Right ventricle myocardium superior (tissue), 1 donor: Measurements from ENCODE around the gene TMBIM1. TPM values are rescaled to one million over a fixed set of nuclear protein-coding genes. Genes with fewer than 3 reads are reported as not detected.

Experiments
- ATAC-seq: fragments of 200-7000 bp; cut with Tn5 transposase; one replicate; pipeline ENCODE4 v1.9.1; 2020; ENCODE audit warnings: mild to moderate bottlenecking; ENCODE audit not compliant: poor library complexity
- DNase-seq: peaks from one replicate; pipeline ENCODE4 v3.0.0-alpha.2; 2020
- intact Hi-C: fragments of 100-400 bp; cut with DNase I; formaldehyde crosslinking; loops from one replicate; pipeline ENCODE4 v1.11.2; 2022
- total RNA-seq: library from RNA; stranded (reverse); fragmentation: NEBNext Ultra II Directional; extraction: Animal tissue kit (Norgen Biotek cat#: 25700); gene quantifications from one replicate; pipeline ENCODE4 v1.2.1, GENCODE V29; 2021
- donor health status: DM: no; HTN: yes; CAD: no; lungs with severe emphysema.

TMBIM1 gene
- total RNA-seq, 1 donor from 2014 or later = 117 TPM

GRCh38 chr2:218296847-218297246 is 4.5 kb upstream of the TMBIM1 start:
- DNase-seq = peak; percentile 29

DNA sequence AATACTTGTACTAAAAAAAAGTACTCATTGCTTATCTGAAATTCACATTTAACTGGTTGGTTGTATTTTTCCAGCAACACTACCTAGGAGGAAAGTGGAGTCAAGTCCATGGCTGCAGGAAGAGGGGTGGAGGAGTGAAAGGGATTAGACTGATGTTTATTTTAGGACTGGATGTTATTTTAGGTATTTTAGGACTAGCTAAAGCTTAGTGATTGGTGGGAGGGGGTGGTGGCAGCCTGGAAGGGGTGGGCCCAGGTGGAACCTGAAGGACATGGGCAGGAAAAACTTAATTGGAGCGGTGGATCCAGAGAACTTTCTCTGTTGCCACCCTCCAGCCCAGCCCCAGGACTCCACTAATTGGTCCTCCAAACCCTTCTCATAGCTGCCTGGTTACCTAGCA is 3.9 kb upstream of the TMBIM1 start:
- ATAC-seq (no peak), DNase-seq (no peak)
- intact Hi-C loops = no loop called here

More at GRCh38 chr2:218296847-218297246, 4.5 kb upstream of the TMBIM1 start:
- intact Hi-C loops = no loop called here
- no peak for ATAC-seq

GRCh38 chr2:218295029-218295428 is 2.7 kb upstream of the TMBIM1 start:
- intact Hi-C loops = no loop called here
- ATAC-seq (no peak), DNase-seq (peak; percentile 18)

DNA sequence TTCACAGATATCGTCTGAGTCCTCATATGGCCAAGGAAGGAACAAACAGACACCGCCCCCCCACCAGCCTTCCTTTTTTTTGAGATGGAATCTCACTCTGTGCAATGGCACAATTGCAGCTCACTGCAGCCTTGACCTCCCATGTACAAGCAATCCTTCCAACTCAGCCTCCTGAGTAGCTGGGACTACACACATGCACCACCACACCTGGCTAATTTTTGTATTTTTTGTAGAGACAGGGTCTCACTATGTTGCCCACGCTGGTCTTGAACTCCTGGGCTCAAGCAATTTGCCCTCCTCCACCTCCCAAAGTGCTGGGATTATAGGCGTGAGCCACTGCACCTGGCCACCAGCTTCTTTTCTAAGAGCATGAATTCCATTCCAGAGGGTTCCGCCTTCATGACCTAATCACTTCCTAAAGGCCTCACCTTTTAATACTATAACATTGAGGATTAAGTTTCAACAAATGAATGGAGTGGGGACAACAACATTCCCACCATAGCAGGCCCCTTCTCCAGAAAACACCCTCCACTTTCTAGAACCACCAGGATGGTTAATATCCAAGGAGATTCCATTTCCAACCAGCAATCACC is 2.2 kb upstream of the TMBIM1 start:
- intact Hi-C loops = no loop called here
- ATAC-seq = no peak
- peak; percentile 45 for DNase-seq

DNA sequence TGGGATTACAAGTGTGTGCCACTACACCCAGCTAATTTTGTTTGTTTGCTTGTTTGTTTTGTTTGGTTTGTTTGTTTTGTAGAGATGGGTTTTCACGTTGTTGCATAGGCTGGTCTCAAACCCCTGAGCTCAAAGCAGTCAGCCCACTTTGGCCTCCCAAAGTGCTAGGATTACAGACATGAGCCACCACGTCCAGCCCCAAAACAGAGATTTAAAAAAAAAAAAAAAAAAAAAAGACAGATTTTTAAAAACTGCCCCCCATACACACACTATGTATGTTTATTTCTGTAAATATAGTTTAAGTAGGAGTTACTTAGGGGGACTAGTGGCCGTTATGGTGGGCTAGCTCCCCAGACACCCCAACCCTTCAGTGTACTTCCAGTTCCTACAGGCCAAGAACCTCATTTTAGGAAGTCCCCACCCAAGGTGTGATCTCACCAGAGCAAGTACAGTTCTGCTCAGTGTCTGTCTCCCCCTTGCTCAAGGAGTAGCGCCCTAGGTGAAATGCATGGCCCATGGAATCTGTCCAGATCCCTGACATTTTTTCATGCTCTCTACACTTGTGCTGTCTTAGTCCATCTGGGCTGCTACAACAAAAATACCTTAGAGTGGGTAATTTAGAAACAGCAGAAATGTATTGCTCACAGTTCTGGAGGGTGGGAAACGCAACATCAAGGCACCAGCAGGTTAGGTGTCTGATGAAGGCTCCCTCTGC is 1.6 kb upstream of the TMBIM1 start:
- ATAC-seq (no peak), DNase-seq (peak; percentile 23)
- intact Hi-C loops = no loop called here

DNA sequence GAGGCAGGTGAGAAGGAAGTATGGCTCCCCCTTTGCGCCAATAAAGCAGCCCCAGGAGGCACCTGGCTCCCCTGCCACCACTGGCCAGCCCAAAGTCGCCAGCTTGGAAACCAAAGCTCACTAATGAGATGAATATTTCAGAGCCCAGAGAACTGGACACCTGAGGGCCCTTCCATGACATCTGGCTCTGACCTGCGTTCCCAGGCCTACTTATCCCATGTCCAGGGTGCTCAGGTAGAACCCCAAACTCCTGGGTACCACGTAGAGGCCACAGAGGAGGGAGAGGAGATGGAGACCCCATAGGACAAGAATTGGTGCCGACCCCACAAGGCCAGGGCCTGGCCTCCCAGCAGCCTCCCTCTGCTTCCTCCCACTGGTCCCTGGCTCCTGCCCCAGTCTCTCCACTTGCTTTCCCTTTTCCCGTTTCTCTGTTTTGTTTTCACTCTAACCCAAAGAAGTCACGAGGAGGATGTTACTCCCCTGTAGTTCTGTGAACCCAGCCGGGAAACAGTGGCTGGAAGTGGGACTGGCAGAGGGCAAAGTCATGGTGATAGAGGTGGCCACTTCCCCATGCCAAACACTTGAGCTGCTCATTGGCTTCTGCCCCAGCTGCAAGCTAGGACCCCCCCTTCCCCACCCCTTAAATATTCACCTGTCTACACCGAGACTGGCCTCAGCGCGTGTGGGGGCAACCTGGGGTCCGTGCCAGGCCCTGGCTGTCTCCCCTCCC is 820 bp downstream of the TMBIM1 start:
- ATAC-seq = peak; percentile 21
- DNase-seq = no peak
- intact Hi-C loops = no loop called here

DNA sequence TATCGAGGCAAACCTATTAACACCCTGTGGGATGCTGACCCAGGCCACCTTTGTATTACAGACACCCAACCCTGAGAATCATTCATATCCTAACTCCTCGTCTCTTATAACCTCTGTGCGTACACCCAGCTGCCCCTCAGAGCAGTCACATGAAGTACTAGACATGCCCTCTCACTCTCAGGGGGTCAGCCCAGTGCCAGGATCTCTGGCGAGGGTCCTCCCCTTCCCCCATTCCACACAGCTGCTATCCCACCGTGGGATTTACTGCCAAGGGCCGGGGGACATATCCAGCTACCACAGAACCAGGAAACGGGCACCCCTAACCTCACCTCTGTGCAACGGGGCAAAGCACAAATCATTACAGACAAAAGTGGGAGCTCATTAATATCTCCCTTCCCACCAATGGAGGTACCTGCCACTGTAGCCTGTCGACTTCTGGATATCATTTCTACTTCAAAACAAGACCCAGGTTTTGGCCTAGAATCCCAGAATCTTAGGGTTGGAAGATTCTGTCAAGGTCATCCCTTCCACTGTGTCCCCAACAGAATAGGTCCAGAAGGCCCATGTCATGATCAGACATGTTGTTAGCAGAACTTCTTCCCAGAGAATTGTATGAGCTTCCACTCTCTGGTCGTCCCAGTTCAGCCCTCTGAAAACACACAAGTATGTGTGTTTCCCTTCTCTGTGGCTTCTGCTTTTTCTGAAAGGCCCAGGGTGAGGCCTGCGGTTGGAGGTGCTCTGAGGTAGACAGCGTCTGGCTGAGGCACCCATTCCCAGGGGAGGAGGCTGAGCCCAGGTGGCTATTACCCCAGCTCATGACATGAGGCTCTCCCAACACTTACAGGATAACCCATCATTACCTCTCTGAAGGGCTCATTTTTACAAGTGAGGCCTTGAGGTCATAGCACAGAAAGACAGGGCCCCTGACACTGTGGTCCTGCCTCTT is 1.7 kb downstream of the TMBIM1 start:
- DNase-seq = peak; percentile 45
- no peak for ATAC-seq
- intact Hi-C loops = no loop called here

GRCh38 chr2:218289639-218290315 is 2.5 kb downstream of the TMBIM1 start:
- peak; percentile 17 for DNase-seq
- ATAC-seq = no peak
- intact Hi-C loops = loop anchor here (5.0 kb wide), 1 partner anchor 108 kb away; the partner anchor contains the start of gene CTDSP1

GRCh38 chr2:218286570-218287459 is 5.5 kb downstream of the TMBIM1 start:
- peak; percentile 82 for ATAC-seq
- intact Hi-C loops = loop anchor here (5.0 kb wide), 1 partner anchor 110 kb away; the partner anchor contains the start of gene CTDSP1
- DNase-seq = peak; percentile 93

DNA sequence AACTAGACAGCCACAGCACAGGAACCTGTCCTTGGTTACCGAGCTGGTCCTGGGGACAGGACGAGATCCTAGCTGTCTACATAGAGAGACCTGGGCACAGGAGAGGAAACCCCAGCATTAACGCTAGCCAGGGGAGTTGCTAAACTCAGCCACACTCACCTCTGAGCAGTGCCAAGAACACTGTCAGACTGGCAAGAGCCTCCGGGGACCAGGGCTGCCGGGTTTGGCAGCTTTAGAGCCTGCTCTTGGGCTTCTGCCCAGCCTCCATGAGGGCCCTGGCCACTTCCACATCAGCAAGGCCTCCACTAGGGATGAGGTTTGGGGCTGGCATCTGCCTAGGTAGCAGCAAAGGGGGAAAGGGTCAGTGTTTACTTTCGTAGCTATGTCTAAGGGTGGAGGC is 6.7 kb downstream of the TMBIM1 start:
- intact Hi-C loops = loop anchor here (5.0 kb wide), 1 partner anchor 112 kb away; the partner anchor contains the start of gene CTDSP1
- DNase-seq = peak; percentile 82

GRCh38 chr2:218284106-218284811 is 8.0 kb downstream of the TMBIM1 start:
- ATAC-seq (no peak), DNase-seq (peak; percentile 63)
- intact Hi-C loops = no loop called here

More for the DNA sequence above, 6.7 kb downstream of the TMBIM1 start:
- ATAC-seq = peak; percentile 58

DNA sequence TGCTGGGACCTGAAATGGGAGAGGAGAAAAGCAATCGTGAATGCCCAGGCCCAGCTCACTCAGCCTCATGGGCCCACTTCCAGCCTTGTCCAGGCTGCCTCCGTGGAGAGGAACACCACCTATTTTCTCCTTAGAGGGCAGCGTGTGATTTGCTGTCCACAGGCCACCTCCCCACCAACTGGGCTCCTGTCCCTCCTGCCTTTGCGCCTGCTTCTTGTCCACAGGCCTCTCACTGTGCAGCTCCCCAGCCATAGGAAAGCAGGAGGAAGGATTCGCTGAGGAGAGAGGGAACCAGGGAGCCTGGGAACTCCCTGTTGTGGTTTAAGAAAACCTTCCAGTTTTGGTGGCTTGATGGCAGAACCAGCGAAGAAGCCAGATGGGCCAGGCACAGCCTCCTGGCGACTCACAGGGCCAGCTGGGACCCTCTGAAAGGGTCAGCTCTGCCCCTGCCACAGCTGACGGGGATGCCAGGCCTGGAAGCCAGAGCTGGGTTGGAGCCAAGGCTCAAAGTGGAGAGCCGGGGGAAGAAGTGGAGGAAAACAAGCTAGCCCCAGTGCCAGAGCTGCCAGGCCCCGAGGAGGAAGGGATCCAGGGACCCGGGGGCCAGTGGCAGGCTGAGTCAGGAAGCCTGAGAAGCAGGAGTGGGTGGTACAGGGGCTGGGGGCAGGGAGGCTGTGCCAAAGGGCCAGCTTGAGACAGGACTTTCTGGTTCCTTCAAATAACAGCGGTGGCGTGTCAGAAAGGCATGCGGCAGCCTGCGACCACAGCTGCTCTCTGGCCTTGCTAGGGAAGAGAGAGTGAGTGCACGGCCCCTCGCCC is 9.9 kb downstream of the TMBIM1 start:
- ATAC-seq (peak; percentile 15), DNase-seq (peak; percentile 57)
- intact Hi-C loops = no loop called here

DNA sequence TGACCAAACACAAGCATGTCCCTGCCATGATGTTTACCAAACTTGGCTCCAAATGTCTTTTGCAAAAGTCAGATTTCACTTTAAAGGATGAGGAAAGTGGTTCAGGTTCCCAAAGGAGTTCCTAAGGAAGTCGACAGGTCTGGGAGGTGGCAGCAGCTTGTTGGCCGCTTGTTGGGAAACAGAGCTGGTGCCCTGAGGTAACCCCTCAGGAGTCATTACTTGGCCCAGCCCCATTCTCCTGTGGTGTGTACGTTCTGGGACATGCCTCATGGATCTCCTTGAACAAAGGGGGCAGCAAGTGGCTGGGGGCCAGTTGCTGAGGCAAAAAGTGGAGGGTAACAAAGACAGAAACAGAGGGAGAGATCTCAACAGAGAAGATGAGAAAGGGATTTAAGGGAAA is 10.9 kb downstream of the TMBIM1 start:
- intact Hi-C loops = no loop called here
- ATAC-seq (peak; percentile 42), DNase-seq (peak; percentile 56)

DNA sequence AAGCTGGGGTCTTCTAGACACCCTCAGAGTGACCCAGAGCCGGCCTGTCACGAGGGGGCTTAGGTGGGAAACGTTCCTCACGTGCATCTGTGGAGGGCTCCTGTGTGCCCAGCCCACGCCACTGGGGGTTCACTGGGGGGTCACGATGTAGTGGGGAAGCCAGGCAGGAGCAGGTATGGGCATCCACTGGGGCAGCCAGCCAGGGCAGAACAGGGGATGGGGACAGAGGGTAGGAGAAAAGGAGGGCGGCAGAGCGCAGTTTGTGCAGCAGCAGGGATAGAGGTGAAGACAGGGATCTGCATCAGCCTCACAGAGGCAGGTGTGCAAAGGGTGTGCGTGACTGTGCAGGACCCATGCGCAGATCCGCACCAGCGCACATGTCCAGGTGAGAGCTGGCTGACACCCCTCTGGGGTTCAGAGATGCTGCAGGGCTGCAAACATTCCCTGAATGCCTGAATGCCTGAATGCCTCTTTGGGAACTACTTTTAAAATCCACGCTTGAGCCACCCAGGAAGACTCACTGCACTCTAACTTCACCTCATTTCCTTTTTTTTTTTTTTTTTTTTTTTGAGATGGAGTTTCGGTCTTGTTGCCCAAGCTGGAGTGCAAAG is 11.9 kb downstream of the TMBIM1 start:
- intact Hi-C loops = no loop called here
- DNase-seq (peak; percentile 40), ATAC-seq (no peak)
